Right lobe of liver (tissue), 4 donors: ENCODE measurements around the gene R3HDM2.

Experiments used
- CTCF ChIP-seq, 4 donors: fragments of 200-600 bp in 3 of 4; fragments of 450-650 bp in 1 of 4; IDR thresholded peaks; one replicate each; pipeline versions ENCODE4 v1.5.1 to v1.8.0; 2016 to 2022; ENCODE audit warnings: antibody characterized with exemption in 4 of 4, mild to moderate bottlenecking in 2 of 4
- POLR2A ChIP-seq: fragments of 450-650 bp; IDR thresholded peaks from one replicate; pipeline ENCODE4 v1.6.1; 2017; ENCODE audit warnings: antibody characterized with exemption, mild to moderate bottlenecking
- donor health status: DM: no; HTN: no; CAD: no.
- donor health status: DM: no; HTN: no; CAD: no.
- donor health status: DM: no; HTN: yes; CAD: no.

DNA sequence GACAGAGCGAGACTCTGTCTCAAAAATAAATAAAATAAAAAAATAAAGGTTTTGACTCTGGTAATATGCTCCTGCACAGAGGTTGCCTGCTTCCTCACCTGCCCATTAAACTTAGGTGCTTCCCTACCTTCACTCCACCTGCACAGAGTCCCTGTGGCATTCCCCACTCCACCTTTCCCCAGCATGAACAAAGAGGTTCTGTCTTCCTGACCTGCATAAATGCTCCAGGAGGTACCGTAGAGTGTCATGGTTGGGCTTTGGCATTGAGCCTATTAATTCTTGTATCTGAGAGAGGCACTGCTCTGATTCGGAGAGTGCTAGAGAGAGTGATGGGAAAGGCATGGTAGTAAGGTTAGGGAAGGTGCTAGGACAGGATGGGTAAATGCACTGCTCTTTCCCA is 42.5 kb upstream of the R3HDM2 start:
- TF ChIP-seq POLR2A (no peak), CTCF (IDR thresholded peaks at IDR 0.05) (no peak)
